Sciatic nerve (tissue), 2 donors: Measurements from ENCODE around the gene EDDM3A. TPM values are rescaled to one million over a fixed set of nuclear protein-coding genes. Genes with fewer than 3 reads are reported as not detected.

ENCODE experiments used
- ATAC-seq: fragments of 200-7000 bp; cut with Tn5 transposase; one replicate; pipeline ENCODE4 v1.9.1; 2020; ENCODE audit warnings: mild to moderate bottlenecking, moderate library complexity
- DNase-seq: peaks from one replicate; pipeline ENCODE4 v3.0.0-alpha.2; 2020; ENCODE audit warnings: low spot score
- intact Hi-C: fragments of 100-400 bp; cut with DNase I; formaldehyde crosslinking; loops from one replicate; pipeline ENCODE4 v1.14.2; 2022
- total RNA-seq: library from RNA; stranded (reverse); fragmentation: NEBNext Ultra II Directional; extraction: Animal tissue kit (Norgen Biotek cat#: 25700); gene quantifications from one replicate; pipeline ENCODE4 v1.2.1, GENCODE V29; 2021
- donor health status: DM: no; HTN: no; CAD: no.
- donor health status: DM: no; HTN: no; CAD: no.

The EDDM3A gene
- total RNA-seq, 1 donor from 2014 or later = not detected

GRCh38 chr14:20775043-20775442 is 29.4 kb downstream of the EDDM3A start:
- ATAC-seq (no peak), DNase-seq (no peak)
- intact Hi-C loops = no loop called here

- DNase-seq (no peak), ATAC-seq (no peak)
- intact Hi-C loops = no loop called here
Measured at GRCh38 chr14:20775901-20776300, 30.2 kb downstream of the EDDM3A start.

GRCh38 chr14:20781803-20782202 is 36.1 kb downstream of the EDDM3A start:
- intact Hi-C loops = no loop called here
- no peak for DNase-seq
- no peak for ATAC-seq

GRCh38 chr14:20782280-20782890 is 36.7 kb downstream of the EDDM3A start:
- ATAC-seq (peak; percentile 70), DNase-seq (no peak)
- intact Hi-C loops = no loop called here

- intact Hi-C loops = no loop called here
- DNase-seq (no peak), ATAC-seq (no peak)
Measured at GRCh38 chr14:20787025-20787424, 41.3 kb downstream of the EDDM3A start.

- no peak for DNase-seq
- no peak for ATAC-seq
- intact Hi-C loops = no loop called here
Measured at GRCh38 chr14:20789230-20789813, 43.6 kb downstream of the EDDM3A start.

- DNase-seq (no peak), ATAC-seq (no peak)
- intact Hi-C loops = no loop called here
Measured at GRCh38 chr14:20790464-20791116, 44.9 kb downstream of the EDDM3A start.

GRCh38 chr14:20791187-20791586 is 45.5 kb downstream of the EDDM3A start:
- intact Hi-C loops = no loop called here
- ATAC-seq (no peak), DNase-seq (no peak)

GRCh38 chr14:20791597-20791996 is 45.9 kb downstream of the EDDM3A start:
- intact Hi-C loops = no loop called here
- ATAC-seq (no peak), DNase-seq (no peak)

- DNase-seq = no peak
- ATAC-seq = no peak
- intact Hi-C loops = no loop called here
Measured at GRCh38 chr14:20792556-20792955, 46.9 kb downstream of the EDDM3A start.

- intact Hi-C loops = no loop called here
- no peak for DNase-seq
- no peak for ATAC-seq
Measured at GRCh38 chr14:20794644-20795369, 49.1 kb downstream of the EDDM3A start.

GRCh38 chr14:20797164-20797563 is 51.5 kb downstream of the EDDM3A start:
- ATAC-seq (no peak), DNase-seq (no peak)
- intact Hi-C loops = no loop called here

Other genes with a start within 250 kb of the EDDM3A start
- gene RNASE10, start 240.3 kb upstream of the EDDM3A start, total RNA-seq = 0.71 TPM
- not detected for gene RNASE9, start 184.8 kb upstream of the EDDM3A start, total RNA-seq
- gene RNASE11, start 157.9 kb upstream of the EDDM3A start, total RNA-seq = not detected
- gene RNASE12, start 154.5 kb upstream of the EDDM3A start, total RNA-seq = not detected
- gene OR6S1, start 104.2 kb upstream of the EDDM3A start, total RNA-seq = not detected
- gene RNASE4, start 61.3 kb upstream of the EDDM3A start, total RNA-seq = 81.6 TPM
- 24.5 TPM for gene ANG, start 57.1 kb upstream of the EDDM3A start, total RNA-seq
- not detected for gene EDDM3B, start 22.5 kb downstream of the EDDM3A start, total RNA-seq
- 15.0 TPM for gene RNASE6, start 35.4 kb downstream of the EDDM3A start, total RNA-seq
- 357 TPM for gene RNASE1, start 57.0 kb downstream of the EDDM3A start, total RNA-seq
- 0.71 TPM for gene RNASE3, start 145.5 kb downstream of the EDDM3A start, total RNA-seq
- gene RNASE2, start 209.6 kb downstream of the EDDM3A start, total RNA-seq = 3.7 TPM
- gene METTL17, start 244.1 kb downstream of the EDDM3A start, total RNA-seq = 56.2 TPM